Esophagus muscularis mucosa (tissue), 4 donors: ENCODE results near the gene LOXL3. TPM values are rescaled to one million over a fixed set of nuclear protein-coding genes. Genes with fewer than 3 reads are reported as not detected.

Source experiments
- DNase-seq: peaks from one replicate; pipeline ENCODE4 v3.0.0-alpha.2; 2017; ENCODE audit errors: extremely low spot score
- H3K27ac ChIP-seq, 4 donors: fragments of 200-600 bp; sonication (generic); replicated peaks in 1 of 4; 1 replicate in 3 of 4; 2 replicates in 1 of 4; pipeline ENCODE4 v1.5.1; 2016 to 2019; ENCODE audit warnings: mild to moderate bottlenecking in 1 of 4
- H3K27me3 ChIP-seq, 4 donors: fragments of 200-600 bp; sonication (generic); one replicate each; pipeline versions ENCODE4 v1.5.1 to v1.6.0; 2016 to 2019
- H3K36me3 ChIP-seq, 4 donors: fragments of 200-600 bp; sonication (generic); one replicate each; pipeline ENCODE4 v1.5.1; 2016 to 2019
- H3K4me1 ChIP-seq, 4 donors: fragments of 200-600 bp; sonication (generic); one replicate each; pipeline ENCODE4 v1.5.1; 2016 to 2019
- H3K4me3 ChIP-seq, 4 donors: fragments of 200-600 bp; sonication (generic); 1 replicate in 2 of 4; 2 replicates in 2 of 4; pipeline ENCODE4 v1.5.1; 2016 to 2019; ENCODE audit warnings: mild to moderate bottlenecking in 4 of 4, moderate library complexity in 1 of 4
- H3K9me3 ChIP-seq, 4 donors: fragments of 200-600 bp; sonication (generic); 1 replicate in 3 of 4; 2 replicates in 1 of 4; pipeline ENCODE4 v1.5.1; 2016 to 2019
- CTCF ChIP-seq, 3 experiments: fragments of 200-600 bp in 2 of 3; fragments of 450-650 bp in 1 of 3; sonication (generic) in 2 of 3; IDR thresholded peaks; one replicate each; pipeline ENCODE4 v1.5.1; 2017 to 2019; ENCODE audit warnings: antibody characterized with exemption in 3 of 3, mild to moderate bottlenecking in 2 of 3, moderate library complexity in 1 of 3
- EP300 ChIP-seq: sonication (generic); formaldehyde crosslinking; IDR thresholded peaks from one replicate; pipeline ENCODE4 v1.6.1; 2017; ENCODE audit warnings: antibody characterized with exemption
- POLR2A ChIP-seq: fragments of 450-650 bp; IDR thresholded peaks from one replicate; pipeline ENCODE4 v1.6.1; 2017; ENCODE audit warnings: antibody characterized with exemption, moderate library complexity, mild to moderate bottlenecking, low read depth
- POLR2AphosphoS5 ChIP-seq, 2 donors: sonication (generic); formaldehyde crosslinking; IDR thresholded peaks; one replicate each; pipeline ENCODE4 v1.6.1; 2017; ENCODE audit warnings: antibody characterized with exemption in 2 of 2
- WGBS: methylation state at CpG from one replicate; pipeline ENCODE4 v1.1.5; 2018; 5-methylcytosine and 5-hydroxymethylcytosine counted together
- intact Hi-C: fragments of 100-400 bp; cut with DNase I; formaldehyde crosslinking; loops from one replicate; pipeline ENCODE4 v1.15.1; 2023
- total RNA-seq, 4 donors: library from RNA; depleted of rRNA; stranded (reverse); fragments of >200 nt; gene quantifications; one replicate each; pipeline versions ENCODE4 v1.1.0 to v1.2.1, GENCODE V29; 2016

The LOXL3 gene
- total RNA-seq, 4 donors from 2014 or later: 7.1 to 8.6 (median 7.7) TPM

GRCh38 chr2:74578408-74578807 is 24.7 kb upstream of the LOXL3 start:
- Histone ChIP-seq H3K9me3 (no peaks in the 10 kb centered on the region), H3K27me3 (peaks cover 0 to 5% (median 2%) of the 10 kb centered on the region in 4 donors), H3K4me1 (no peaks in the 10 kb centered on the region), H3K36me3 (no peaks in the 10 kb centered on the region), H3K4me3 (no peak overlapping the region), H3K27ac (no peak overlapping the region)
- no peak for DNase-seq
- intact Hi-C loops: no loop called here
- WGBS: 85% methylated on average over 3 of the region's 3 CpGs
- no peak for TF ChIP-seq EP300

GRCh38 chr2:74577448-74577847 is 23.7 kb upstream of the LOXL3 start:
- no peak overlapping the region for H3K4me3 ChIP-seq
- H3K36me3 ChIP-seq: no peaks in the 10 kb centered on the region
- no peak for DNase-seq
- no peaks in the 10 kb centered on the region for H3K9me3 ChIP-seq
- H3K27me3 ChIP-seq: peaks cover 0 to 5% (median 2%) of the 10 kb centered on the region in 4 donors
- H3K27ac ChIP-seq: peak overlapping the region in 1 of 4 donors; percentile 28
- intact Hi-C loops: no loop called here
- no peaks in the 10 kb centered on the region for H3K4me1 ChIP-seq
- WGBS: 39% methylated on average over 2 of the region's 2 CpGs
- no peak for TF ChIP-seq CTCF (IDR thresholded peaks at IDR 0.05)
- no peak for TF ChIP-seq POLR2AphosphoS5 (IDR thresholded peaks at IDR 0.05)
- no peak for TF ChIP-seq POLR2A
- no peak for TF ChIP-seq EP300

- TF ChIP-seq EP300 (no peak), CTCF (IDR thresholded peaks at IDR 0.05) (no peak), POLR2A (no peak), POLR2AphosphoS5 (IDR thresholded peaks at IDR 0.05) (peak; percentile 15 to 27)
- peak overlapping the region in 2 of 4 donors; percentile 10 to 28 for H3K27ac ChIP-seq
- H3K27me3 ChIP-seq: peaks cover 0 to 5% (median 2%) of the 10 kb centered on the region in 4 donors
- intact Hi-C loops: no loop called here
- DNase-seq: no peak
- no peaks in the 10 kb centered on the region for H3K36me3 ChIP-seq
- no peaks in the 10 kb centered on the region for H3K4me1 ChIP-seq
- no peaks in the 10 kb centered on the region for H3K9me3 ChIP-seq
- WGBS: 42% methylated on average over 1 of the region's 1 CpG
- H3K4me3 ChIP-seq: no peak overlapping the region
Observed at GRCh38 chr2:74576863-74577229, 23.1 kb upstream of the LOXL3 start.

GRCh38 chr2:74576211-74576862 is 22.6 kb upstream of the LOXL3 start:
- Histone ChIP-seq H3K4me3 (no peak overlapping the region), H3K4me1 (no peaks in the 10 kb centered on the region), H3K36me3 (no peaks in the 10 kb centered on the region), H3K27me3 (peaks cover 0 to 5% (median 2%) of the 10 kb centered on the region in 4 donors), H3K27ac (peak overlapping the region in 2 of 4 donors; percentile 10 to 22), H3K9me3 (no peaks in the 10 kb centered on the region)
- WGBS: 76% methylated on average over 7 of the region's 7 CpGs
- no peak for DNase-seq
- intact Hi-C loops: no loop called here
- no peak for TF ChIP-seq EP300
- no peak for TF ChIP-seq POLR2A
- TF ChIP-seq CTCF (IDR thresholded peaks at IDR 0.05): no peak
- TF ChIP-seq POLR2AphosphoS5 (IDR thresholded peaks at IDR 0.05): no peak

GRCh38 chr2:74575320-74575719 is 21.6 kb upstream of the LOXL3 start:
- intact Hi-C loops: no loop called here
- Histone ChIP-seq H3K36me3 (no peaks in the 10 kb centered on the region), H3K27ac (no peak overlapping the region), H3K9me3 (no peaks in the 10 kb centered on the region), H3K27me3 (peaks cover 0 to 5% (median 0%) of the 10 kb centered on the region in 4 donors), H3K4me1 (no peaks in the 10 kb centered on the region), H3K4me3 (no peak overlapping the region)
- WGBS: 83% methylated on average over 4 of the region's 4 CpGs
- TF ChIP-seq CTCF (IDR thresholded peaks at IDR 0.05) (no peak), EP300 (no peak), POLR2A (no peak), POLR2AphosphoS5 (IDR thresholded peaks at IDR 0.05) (no peak)
- no peak for DNase-seq
